Activated naive CD4-positive, alpha-beta T cell treated with anti-CD3 and anti-CD28 coated beads, Interleukin-2, amount 50 U/mL, for 72 hours (primary cell): ENCODE results near the gene MORN3. TPM values are rescaled to one million over a fixed set of nuclear protein-coding genes. Genes with fewer than 3 reads are reported as not detected.
A peak's percentile ranks its signal among the peaks of the same experiment; 100 is the strongest.

ENCODE experiments used
- ATAC-seq, 2 donors: fragments of 150-1000 bp; cut with Tn5 transposase; 2 replicates each; pipeline ENCODE4 v1.10.0; 2021; ENCODE audit warnings: mild to moderate bottlenecking in 2 of 2, moderate library complexity in 2 of 2
- DNase-seq, 2 donors: peaks; one replicate each; pipeline ENCODE4 v3.0.0; 2021 to 2022; ENCODE audit warnings: low spot score in 2 of 2
- H3K27ac Mint-ChIP-seq, 2 donors: one replicate each; pipeline ENCODE4 v1.8.0; 2022; ENCODE audit warnings: mild to moderate bottlenecking in 2 of 2, mixed read lengths in 2 of 2
- H3K36me3 Mint-ChIP-seq, 2 donors: one replicate each; pipeline ENCODE4 v1.8.0; 2022; ENCODE audit warnings: mixed read lengths in 2 of 2
- H3K9me3 Mint-ChIP-seq, 2 donors: one replicate each; pipeline ENCODE4 v1.8.0; 2022; ENCODE audit warnings: mixed read lengths in 2 of 2
- total RNA-seq, 2 donors: library from RNA; stranded (reverse); gene quantifications; one replicate each; pipeline ENCODE4 v1.2.3, GENCODE V29; 2022

Gene MORN3
- total RNA-seq, 2 donors from 2014 or later = 1.3 to 2.9 TPM

DNA sequence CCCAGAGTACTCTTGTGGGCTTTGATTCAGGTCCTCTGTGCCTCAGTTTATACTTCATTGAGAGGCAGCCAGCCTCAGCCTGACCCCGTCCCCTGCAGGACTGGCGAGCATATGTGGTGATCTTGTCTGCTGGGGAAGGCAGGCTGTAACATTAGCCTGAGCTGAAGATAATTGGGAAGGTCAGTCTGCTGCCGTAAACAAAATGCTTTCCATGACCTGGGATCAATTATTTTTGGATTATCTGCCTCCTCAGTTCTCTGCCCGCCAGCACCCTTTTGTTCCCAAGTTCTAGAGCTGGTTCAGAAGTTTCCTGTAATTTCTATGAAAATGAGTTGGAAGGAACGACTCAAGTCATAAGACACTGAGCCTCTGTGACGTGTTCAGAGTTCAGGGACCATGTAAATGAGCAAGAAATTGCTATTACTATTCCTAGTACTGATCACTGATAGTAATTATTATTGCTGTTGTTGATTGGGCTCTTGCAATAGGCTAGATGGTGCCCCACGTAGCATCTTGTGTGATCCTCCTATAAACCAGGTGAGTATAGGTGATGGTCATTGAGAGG is 38.6 kb downstream of the MORN3 start:
- H3K9me3 Mint-ChIP-seq = no peaks in the 10 kb centered on the region
- no peak for DNase-seq
- H3K27ac Mint-ChIP-seq = peak overlapping the region; percentile 96 to 97
- peaks cover 23 to 43% of the 10 kb centered on the region in 2 donors for H3K36me3 Mint-ChIP-seq
- no peak for ATAC-seq

DNA sequence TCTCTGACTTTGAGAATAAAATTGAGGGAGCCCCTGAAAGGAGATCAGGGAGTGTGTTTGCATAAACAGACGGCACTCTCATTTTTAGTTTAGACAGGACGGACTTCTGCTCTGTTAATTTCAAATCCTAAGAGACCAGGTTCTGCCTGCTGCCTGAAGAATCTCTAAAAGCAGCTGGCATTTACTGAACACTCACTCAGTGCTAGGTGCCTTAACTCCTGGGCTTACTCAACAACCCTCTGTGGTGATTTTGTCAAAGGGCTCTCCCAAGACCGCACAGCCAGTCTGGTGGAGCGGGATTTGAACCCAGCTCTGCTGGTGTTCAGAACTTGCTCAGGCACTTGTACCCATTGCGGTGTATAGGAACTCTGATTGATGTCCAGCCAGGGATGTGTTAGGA is 40.9 kb downstream of the MORN3 start:
- peak overlapping the region; percentile 96 to 97 for H3K27ac Mint-ChIP-seq
- peaks cover 23 to 34% of the 10 kb centered on the region in 2 donors for H3K36me3 Mint-ChIP-seq
- ATAC-seq (no peak), DNase-seq (no peak)
- H3K9me3 Mint-ChIP-seq = no peaks in the 10 kb centered on the region

DNA sequence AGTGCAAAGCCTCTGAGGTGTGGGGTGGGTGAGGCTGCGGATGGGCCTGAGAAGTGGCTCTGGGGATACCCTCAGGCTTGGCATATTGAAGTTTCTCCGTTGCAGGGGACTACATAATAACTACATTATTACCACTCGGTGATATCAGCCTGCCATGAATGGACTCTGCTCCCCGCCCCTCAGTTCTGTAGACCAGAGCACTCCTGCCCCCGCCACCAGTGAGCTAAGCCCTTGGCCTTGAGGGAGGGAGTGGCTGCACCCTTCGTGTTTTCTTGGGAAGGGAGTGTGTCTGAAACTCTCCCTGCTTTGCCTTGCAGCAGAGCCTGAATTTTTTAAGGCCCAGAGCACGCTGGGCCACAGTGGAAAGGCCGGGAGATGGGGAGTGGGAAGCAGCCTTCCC is 41.4 kb downstream of the MORN3 start:
- H3K27ac Mint-ChIP-seq = peak overlapping the region; percentile 96 to 97
- peaks cover 23 to 34% of the 10 kb centered on the region in 2 donors for H3K36me3 Mint-ChIP-seq
- DNase-seq (no peak), ATAC-seq (no peak)
- no peaks in the 10 kb centered on the region for H3K9me3 Mint-ChIP-seq

DNA sequence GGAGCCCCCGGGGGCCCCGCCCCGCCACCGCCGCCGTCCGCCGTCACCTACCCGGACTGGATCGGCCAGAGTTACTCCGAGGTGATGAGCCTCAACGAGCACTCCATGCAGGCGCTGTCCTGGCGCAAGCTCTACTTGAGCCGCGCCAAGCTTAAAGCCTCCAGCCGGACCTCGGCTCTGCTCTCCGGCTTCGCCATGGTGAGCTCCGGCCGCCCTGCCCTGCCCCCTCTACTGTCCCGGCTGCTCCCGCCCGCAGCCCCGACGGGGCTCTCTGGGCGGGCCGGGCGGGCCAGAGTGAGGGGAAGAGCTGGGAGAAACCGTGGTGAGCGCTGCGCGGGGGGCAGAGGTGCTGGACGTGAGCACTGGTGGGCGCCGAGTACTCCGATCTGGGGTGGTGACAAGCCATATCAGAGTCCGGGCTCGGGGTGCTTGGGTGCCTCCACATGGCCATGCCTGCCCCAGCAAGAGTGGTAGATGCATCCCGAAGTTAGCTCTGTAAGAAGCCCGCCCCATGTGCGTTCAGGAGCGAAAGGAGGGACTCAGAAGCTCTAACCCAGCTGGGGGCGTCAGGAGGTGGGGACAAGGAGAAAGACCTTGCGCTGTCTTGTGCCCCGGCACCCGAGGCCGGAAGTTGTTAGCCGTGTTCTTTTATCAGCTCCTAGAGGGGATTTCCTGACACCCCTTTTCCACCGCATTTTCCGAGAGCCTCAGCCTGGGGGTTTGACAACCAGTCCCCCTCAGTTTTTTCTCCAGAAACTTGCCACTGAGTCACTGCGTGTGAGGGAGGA is 42.4 kb downstream of the MORN3 start:
- DNase-seq (peak; percentile 81 to 90), ATAC-seq (peak; percentile 59 to 72)
- Mint-ChIP-seq H3K9me3 (no peaks in the 10 kb centered on the region), H3K36me3 (peaks cover 23 to 28% of the 10 kb centered on the region in 2 donors), H3K27ac (peak overlapping the region; percentile 96 to 97)

DNA sequence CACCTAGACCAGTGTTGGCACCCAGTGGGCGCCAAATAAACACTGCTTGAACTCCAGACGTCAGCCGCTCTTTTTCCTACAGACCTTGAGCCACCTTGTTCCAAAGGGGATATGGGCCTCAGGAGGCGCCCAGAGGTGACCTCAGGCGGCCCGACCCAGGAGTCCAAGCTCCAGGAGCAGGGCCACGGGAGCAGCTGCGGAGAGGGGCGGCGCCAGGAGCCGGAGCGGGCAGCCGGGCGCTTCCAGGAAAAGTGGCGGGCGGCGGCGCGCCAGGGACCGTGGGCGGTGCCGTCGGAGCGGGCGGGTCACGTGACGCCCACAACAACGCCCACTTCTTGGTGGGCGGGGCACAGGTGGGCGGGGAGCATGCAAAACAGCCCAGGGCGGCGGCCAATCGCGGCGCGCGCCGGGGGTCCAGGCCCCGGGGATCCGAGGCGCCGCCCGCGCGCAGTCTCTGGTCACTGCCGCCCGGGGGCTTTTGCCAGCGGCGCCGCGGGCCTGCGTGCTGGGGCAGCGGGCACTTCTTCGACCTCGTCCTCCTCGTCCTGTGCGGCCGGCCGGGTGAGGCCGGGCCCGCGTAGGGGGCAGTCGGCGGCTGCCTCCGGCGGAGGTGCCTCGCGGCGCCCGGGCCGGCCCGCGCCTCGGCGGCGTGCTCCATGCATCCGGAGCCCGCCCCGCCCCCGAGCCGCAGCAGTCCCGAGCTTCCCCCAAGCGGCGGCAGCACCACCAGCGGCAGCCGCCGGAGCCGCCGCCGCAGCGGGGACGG is 43.2 kb downstream of the MORN3 start, which contains the start of gene ORAI1:
Gene ORAI1 (plus strand): TSS at position 444 of the 766 bp plus-strand sequence.
- H3K27ac Mint-ChIP-seq = peak within 1 kb of the TSS; percentile 96 to 97
- ATAC-seq = peak; percentile 56 to 74
- H3K9me3 Mint-ChIP-seq = no peaks in the 10 kb centered on the region

DNA sequence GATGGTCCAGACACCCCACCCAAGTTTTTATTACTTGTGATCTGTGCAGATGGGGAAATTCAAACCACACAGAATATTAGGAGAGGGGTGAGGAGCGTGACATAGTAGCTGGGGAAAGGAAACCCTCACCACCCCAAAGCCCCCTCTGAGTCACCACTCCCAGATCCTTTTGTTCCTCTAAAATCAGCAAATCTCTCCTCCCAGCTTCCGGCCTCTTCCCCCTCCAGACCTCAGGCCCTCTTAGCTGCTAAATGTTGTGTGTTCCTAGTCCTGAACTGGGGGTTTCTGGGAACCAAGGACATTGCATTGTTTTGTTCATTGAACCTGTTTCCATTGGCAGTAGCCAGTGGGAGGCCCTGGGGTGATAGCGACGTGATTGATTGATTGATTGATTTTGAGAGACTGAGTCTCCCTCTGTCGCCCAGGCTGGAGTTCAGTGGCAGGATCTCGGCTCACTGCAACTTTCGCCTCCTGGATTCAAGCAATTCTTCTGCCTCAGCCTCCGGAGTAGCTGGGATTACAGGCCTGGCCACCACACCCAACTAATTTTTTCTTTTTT is 49.0 kb downstream of the MORN3 start:
- DNase-seq (no peak), ATAC-seq (no peak)
- H3K27ac Mint-ChIP-seq = peak overlapping the region in 1 of 2 donors; percentile 23
- no peaks in the 10 kb centered on the region for H3K9me3 Mint-ChIP-seq
- H3K36me3 Mint-ChIP-seq = no peaks in the 10 kb centered on the region

More for the DNA sequence above, 43.2 kb downstream of the MORN3 start, which contains the start of gene ORAI1:
- DNase-seq = peak; percentile 97 to 98
- H3K36me3 Mint-ChIP-seq = peaks cover 23% of the 10 kb centered on the region in 2 donors

DNA sequence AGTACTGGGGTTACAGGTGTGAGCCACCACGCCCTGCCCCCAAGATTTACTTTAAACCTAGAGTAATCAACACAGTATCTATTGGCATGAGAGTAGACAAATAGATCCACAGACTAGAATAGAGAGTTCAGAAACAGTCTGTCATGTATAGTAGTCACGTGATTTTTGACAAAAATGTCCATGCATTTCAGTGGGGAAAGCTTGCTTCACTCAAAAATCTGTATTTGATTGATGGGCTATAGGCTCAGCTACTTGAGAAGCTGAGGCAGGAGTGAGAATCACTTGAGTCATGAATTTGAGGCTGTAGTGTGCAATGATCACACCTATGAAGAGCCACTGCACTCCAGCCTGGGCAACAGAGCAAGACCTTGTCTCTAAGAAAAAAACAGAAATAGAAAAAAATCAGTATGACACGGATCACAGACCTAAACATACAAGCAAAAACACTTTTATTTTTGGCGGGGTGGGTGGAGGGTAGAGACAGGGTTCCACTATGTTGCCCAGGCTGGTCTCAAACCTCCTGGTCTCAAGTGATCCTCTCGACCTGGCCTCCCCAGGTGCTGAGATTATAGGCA is 50.7 kb downstream of the MORN3 start:
- ATAC-seq (no peak), DNase-seq (no peak)
- H3K9me3 Mint-ChIP-seq = no peaks in the 10 kb centered on the region
- H3K36me3 Mint-ChIP-seq = no peaks in the 10 kb centered on the region
- no peak overlapping the region for H3K27ac Mint-ChIP-seq

DNA sequence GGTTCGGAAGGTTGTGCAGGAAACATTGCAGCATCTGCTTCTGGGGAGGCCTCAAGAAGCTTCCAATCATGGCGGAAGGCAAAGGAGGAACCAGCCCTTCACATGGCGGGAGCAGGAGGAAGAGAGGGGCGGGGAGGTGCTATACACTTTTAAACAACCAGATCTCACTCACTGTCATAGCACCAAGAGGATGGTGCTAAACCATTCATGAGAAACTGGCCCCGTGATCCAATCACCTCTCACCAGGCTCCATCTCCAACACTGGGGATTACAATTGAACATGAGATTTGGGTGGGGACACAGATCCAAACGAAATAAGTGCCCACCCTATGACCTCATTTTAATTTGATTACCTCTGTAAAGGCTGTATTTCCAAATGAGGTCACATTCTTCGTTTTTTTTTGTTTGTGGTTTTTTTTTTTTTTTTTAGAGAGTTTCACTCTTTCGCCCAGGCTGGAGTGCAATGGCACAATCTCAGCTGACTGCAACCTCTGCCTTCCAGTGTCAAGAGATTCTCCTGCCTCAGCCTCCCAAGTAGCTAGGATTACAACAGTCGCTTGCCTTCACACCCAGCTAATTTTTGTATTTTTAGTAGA is 54.5 kb downstream of the MORN3 start:
- no peak for ATAC-seq
- no peaks in the 10 kb centered on the region for H3K9me3 Mint-ChIP-seq
- no peaks in the 10 kb centered on the region for H3K36me3 Mint-ChIP-seq
- no peak overlapping the region for H3K27ac Mint-ChIP-seq
- no peak for DNase-seq

DNA sequence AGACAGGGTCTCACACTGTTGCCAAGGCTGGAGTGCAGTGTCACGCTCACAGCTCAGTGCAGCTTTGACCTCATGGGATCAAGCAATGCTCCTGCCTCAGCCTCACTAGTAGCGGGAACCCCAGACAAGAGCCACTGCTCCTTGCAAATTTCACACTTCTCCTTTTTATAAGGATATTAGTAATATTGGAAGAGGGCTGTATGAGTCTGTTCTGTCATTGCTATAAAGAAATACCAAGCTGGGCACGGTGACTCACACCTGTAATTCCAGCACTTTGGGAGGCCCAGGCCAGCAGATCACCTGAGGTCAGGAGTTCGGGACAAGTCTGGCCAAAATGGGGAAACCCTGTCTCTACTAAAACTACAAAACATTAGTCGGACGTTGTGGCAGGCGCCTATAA is 56.0 kb downstream of the MORN3 start:
- H3K36me3 Mint-ChIP-seq = no peaks in the 10 kb centered on the region
- DNase-seq (no peak), ATAC-seq (no peak)
- H3K9me3 Mint-ChIP-seq = no peaks in the 10 kb centered on the region
- peak overlapping the region in 1 of 2 donors; percentile 44 for H3K27ac Mint-ChIP-seq

DNA sequence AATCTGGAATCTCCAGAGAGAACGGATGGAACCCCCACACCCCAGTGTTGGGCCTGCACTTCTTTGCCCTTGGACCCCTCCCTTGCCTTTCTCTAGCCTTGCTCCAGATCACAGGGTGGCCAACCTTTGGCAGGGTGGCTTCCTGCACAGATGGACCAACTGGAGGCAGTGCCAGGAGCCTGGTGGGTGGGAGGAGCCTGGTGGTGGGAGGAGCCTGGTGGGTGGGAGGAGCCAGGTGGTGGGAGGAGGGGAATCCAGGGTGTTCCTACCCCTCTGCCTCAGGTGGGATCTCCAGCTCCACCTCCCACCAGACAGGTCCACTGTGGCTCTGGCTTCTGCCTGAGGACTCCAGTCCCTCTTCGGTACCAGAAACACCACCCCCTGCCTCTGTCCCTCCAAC is 58.1 kb downstream of the MORN3 start:
- DNase-seq (no peak), ATAC-seq (peak in 1 of 2 donors; percentile 60)
- Mint-ChIP-seq H3K9me3 (no peaks in the 10 kb centered on the region), H3K27ac (no peak overlapping the region), H3K36me3 (no peaks in the 10 kb centered on the region)

DNA sequence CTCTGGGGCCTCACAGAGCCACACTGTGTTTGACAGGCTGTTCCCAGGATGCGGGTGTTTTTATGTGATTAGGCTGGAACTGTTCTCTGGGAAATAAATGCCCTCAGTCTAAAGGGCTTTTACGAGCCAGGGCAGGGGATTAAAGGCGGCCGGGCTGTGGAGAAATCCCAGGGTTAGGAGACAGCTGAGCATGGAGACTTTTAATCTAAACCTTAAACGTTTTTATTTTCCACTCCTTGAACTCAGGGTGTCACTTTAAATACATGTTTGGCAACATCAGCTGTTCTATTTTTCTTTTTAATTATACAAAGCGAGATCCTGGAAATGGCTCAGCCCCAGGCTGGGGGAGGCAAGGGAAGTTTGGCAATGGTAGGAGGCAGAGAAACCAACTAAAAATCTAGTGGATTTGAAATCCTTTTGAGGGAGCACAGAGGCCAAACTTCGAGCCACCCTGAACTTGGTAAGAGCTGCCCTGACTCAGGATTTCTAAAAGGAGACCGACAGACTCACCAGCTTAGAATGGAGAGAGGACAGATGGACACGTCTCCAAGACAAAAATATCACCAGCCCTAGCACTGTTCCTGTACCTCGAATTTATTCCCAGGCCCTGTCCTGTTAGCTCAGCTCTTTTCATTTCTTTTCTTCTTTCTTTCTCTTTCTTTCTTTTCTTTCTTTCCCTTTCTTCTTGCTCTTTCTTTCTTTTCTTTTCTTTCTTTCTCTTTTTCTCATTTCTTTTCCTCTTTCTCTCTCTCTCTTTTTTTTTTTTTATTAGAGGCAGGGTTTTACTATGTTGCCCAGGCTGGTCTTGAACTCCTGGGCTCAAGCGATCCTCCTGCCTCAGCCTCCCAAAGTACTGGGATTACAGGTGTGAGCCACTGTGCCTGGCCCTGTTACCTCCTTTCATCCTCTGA is 59.0 kb downstream of the MORN3 start:
- ATAC-seq = no peak
- DNase-seq = no peak
- Mint-ChIP-seq H3K9me3 (no peaks in the 10 kb centered on the region), H3K27ac (peak overlapping the region in 1 of 2 donors; percentile 51), H3K36me3 (no peaks in the 10 kb centered on the region)

DNA sequence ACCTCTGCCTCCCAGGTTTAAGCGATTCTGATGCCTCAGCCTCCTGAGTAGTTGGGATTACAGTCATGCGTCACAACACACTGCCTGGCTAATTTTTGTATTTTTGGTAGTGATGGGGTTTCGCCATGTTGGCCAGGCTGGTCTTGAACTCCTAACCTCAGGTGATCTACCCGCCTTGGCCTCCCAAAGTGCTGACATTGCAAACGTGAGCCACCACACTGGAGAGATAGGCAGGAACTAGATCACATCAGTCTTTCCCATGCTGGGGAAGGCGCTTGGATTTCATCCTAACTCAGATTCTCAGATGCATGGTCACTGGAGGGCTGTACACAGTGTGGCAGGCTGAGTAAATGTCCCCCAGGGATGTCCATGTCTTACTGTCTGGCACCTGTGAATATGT is 61.2 kb downstream of the MORN3 start:
- H3K36me3 Mint-ChIP-seq = no peaks in the 10 kb centered on the region
- DNase-seq (no peak), ATAC-seq (no peak)
- no peaks in the 10 kb centered on the region for H3K9me3 Mint-ChIP-seq
- no peak overlapping the region for H3K27ac Mint-ChIP-seq

DNA sequence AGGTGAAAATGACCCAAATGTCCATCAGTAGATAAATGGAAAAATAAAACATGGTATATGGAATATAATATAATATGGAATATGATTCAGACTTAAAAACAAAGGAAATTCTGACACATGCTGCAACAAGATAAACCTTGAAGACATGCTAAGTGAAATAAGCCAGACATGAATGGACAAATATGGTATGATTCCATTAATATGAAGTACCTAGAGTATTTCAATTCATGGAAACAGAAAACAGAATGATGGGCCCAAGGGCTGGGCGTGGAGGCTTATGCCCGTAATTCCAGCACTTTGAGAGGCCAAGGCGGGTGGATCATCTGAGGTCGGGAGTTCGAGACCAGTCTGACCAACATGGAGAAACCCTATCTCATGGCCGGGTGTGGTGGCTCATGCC is 65.9 kb downstream of the MORN3 start:
- Mint-ChIP-seq H3K9me3 (no peaks in the 10 kb centered on the region), H3K27ac (no peak overlapping the region), H3K36me3 (no peaks in the 10 kb centered on the region)
- DNase-seq = no peak
- no peak for ATAC-seq

DNA sequence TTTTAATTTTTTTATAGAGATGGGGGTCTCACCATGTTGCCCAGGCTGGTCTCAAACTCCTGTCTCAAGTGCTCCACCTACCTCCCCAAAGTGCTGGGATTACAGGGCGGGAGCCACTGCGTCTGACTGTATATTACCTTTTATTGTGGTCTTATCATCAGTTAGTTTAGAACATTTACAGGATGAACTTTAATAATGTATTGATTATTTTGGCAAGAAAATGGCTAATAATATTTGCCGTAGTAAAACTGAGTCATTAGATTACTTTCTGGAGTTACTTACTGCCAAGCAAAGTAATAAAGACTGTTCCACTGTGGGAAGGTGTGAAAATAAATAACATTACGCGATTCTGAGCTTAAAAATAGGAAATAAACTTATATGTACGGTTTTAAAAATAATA is 66.7 kb downstream of the MORN3 start:
- Mint-ChIP-seq H3K9me3 (no peaks in the 10 kb centered on the region), H3K36me3 (no peaks in the 10 kb centered on the region), H3K27ac (no peak overlapping the region)
- DNase-seq (no peak), ATAC-seq (no peak)

DNA sequence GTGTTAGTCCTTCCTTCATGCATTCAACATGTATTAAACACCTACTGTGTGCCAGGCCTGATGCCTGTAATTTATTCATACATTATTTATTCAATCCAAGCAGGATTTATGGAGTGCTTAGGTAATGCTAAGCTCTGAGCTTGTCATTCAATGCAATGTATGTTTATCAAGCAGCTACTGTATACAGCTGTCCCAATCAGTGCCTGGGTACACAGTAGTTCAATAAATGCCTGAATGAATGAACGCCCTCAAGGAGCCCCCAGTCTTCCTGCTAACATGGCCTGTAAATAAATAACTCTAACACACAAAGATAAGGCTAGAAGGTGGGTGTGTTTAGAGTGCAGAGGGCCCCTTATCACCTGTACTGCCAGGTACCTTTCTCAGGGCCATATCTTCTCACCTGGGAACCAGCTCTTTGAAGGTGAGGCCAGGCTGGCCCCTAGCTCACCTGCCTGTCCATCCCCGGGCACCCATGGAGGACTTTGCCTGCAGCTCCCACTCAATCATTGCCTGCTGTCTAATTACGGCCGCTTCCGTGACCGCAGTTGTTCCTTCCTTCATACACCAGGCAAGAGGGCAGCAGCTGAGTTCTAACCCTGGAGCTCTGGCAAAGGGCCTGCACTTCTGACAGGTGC is 68.6 kb downstream of the MORN3 start:
- no peaks in the 10 kb centered on the region for H3K36me3 Mint-ChIP-seq
- H3K9me3 Mint-ChIP-seq = no peaks in the 10 kb centered on the region
- DNase-seq = no peak
- H3K27ac Mint-ChIP-seq = no peak overlapping the region
- ATAC-seq = no peak
